COLO668 (cell line): ENCODE measurements around the gene CENPQ.

Experiments
- DNase-seq: peaks from one replicate; lab custom pipeline; 2025; ENCODE audit not compliant: unreplicated experiment; lab: John Stamatoyannopoulos, UW

Gene CENPQ

GRCh38 chr6:49504666-49505065 lies 41.5 kb downstream of the CENPQ start:
- no peak for DNase-seq

GRCh38 chr6:49506569-49507111 lies 43.5 kb downstream of the CENPQ start:
- DNase-seq = peak; percentile 44

- no peak for DNase-seq
These were observed 46.2 kb downstream of the CENPQ start for GRCh38 chr6:49509342-49509741.

- DNase-seq = no peak
These were observed 50.2 kb downstream of the CENPQ start for GRCh38 chr6:49513153-49513989.

- no peak for DNase-seq
These were observed 51.7 kb downstream of the CENPQ start for GRCh38 chr6:49514571-49515484.

- DNase-seq = no peak
These were observed 52.4 kb downstream of the CENPQ start for GRCh38 chr6:49515485-49516146.

GRCh38 chr6:49516147-49516505 lies 53.0 kb downstream of the CENPQ start:
- no peak for DNase-seq

GRCh38 chr6:49517919-49518318 lies 54.7 kb downstream of the CENPQ start:
- no peak for DNase-seq

GRCh38 chr6:49519660-49520059 lies 56.5 kb downstream of the CENPQ start:
- no peak for DNase-seq

- peak; percentile 26 for DNase-seq
These were observed 59.8 kb downstream of the CENPQ start for GRCh38 chr6:49522710-49523593.

GRCh38 chr6:49523901-49524300 lies 60.7 kb downstream of the CENPQ start:
- no peak for DNase-seq

- peak; percentile 16 for DNase-seq
These were observed 61.4 kb downstream of the CENPQ start for GRCh38 chr6:49524541-49524940.

GRCh38 chr6:49526598-49526997 lies 63.4 kb downstream of the CENPQ start:
- DNase-seq = no peak

GRCh38 chr6:49527320-49527719 lies 64.2 kb downstream of the CENPQ start:
- no peak for DNase-seq

GRCh38 chr6:49528571-49528970 lies 65.4 kb downstream of the CENPQ start:
- no peak for DNase-seq

- no peak for DNase-seq
These were observed 67.1 kb downstream of the CENPQ start for GRCh38 chr6:49530141-49530776.

GRCh38 chr6:49531774-49532569 lies 68.8 kb downstream of the CENPQ start:
- no peak for DNase-seq

GRCh38 chr6:49535795-49536194 lies 72.6 kb downstream of the CENPQ start:
- DNase-seq = no peak

GRCh38 chr6:49539102-49539501 lies 75.9 kb downstream of the CENPQ start:
- DNase-seq = no peak
